B cell (primary cell): Measurements from ENCODE around the gene SRGAP2B.
"Not testable (repeated sequence)": the region's sequence is repeated elsewhere in the genome, so short reads cannot be mapped to it uniquely, and the experiment has no call there.

ENCODE experiments used
- CTCF ChIP-seq: fragments of 200-600 bp; IDR thresholded peaks from one replicate; pipeline ENCODE4 v1.8.0; 2022; ENCODE audit warnings: antibody characterized with exemption, mild to moderate bottlenecking
- EZH2 ChIP-seq: IDR thresholded peaks from 2 replicates; pipeline ENCODE4 v1.6.1; 2012; ENCODE audit warnings: borderline replicate concordance, low read depth, mild to moderate bottlenecking, moderate library complexity, low read length; ENCODE audit not compliant: insufficient read depth, poor library complexity, severe bottlenecking

- not testable (repeated sequence) for TF ChIP-seq CTCF, EZH2
Measured at GRCh38 chr1:145009928-145010327, 85.2 kb downstream of the SRGAP2B start.
